H9 (cell line): ENCODE results near the gene DNAAF9. TPM values are rescaled to one million over a fixed set of nuclear protein-coding genes. Genes with fewer than 3 reads are reported as not detected.
A peak's percentile ranks its signal among the peaks of the same experiment; 100 is the strongest.

ENCODE experiments used
- DNase-seq: peaks from one replicate; pipeline ENCODE4 v3.0.0-alpha.2; 2017
- H2AFZ ChIP-seq: one replicate; pipeline ENCODE4 v1.6.1; 2013; ENCODE audit warnings: mild to moderate bottlenecking, low read length, control low read depth, moderate library complexity
- H2AK5ac ChIP-seq: 2 replicates; pipeline ENCODE4 v1.6.1; 2013; ENCODE audit warnings: low read length, control low read depth, mixed read lengths; ENCODE audit not compliant: insufficient read length
- H2BK120ac ChIP-seq: one replicate; pipeline ENCODE4 v1.6.1; 2013; ENCODE audit warnings: low read depth, mild to moderate bottlenecking, low read length, control low read depth, inconsistent platforms; ENCODE audit not compliant: poor library complexity, severe bottlenecking
- H2BK12ac ChIP-seq: 2 replicates; pipeline ENCODE4 v1.6.1; 2013; ENCODE audit warnings: low read length, control low read depth, mixed read lengths, low read depth; ENCODE audit not compliant: insufficient read length
- H2BK15ac ChIP-seq: 2 replicates; pipeline ENCODE4 v1.6.1; 2013; ENCODE audit warnings: low read depth, low read length, control low read depth
- H2BK20ac ChIP-seq: one replicate; pipeline ENCODE4 v1.6.1; 2013; ENCODE audit warnings: low read depth, mild to moderate bottlenecking, low read length, control low read depth, inconsistent platforms; ENCODE audit not compliant: poor library complexity, severe bottlenecking
- H2BK5ac ChIP-seq: 2 replicates; pipeline ENCODE4 v1.6.1; 2013; ENCODE audit warnings: low read length, control low read depth, mixed read lengths; ENCODE audit not compliant: insufficient read length
- H3K14ac ChIP-seq: 2 replicates; pipeline ENCODE4 v1.6.1; 2013; ENCODE audit warnings: low read length, control low read depth; ENCODE audit not compliant: insufficient read depth
- H3K18ac ChIP-seq: 2 replicates; pipeline ENCODE4 v1.6.1; 2013; ENCODE audit warnings: low read depth, mild to moderate bottlenecking, mixed read lengths, low read length, control low read depth; ENCODE audit not compliant: insufficient read length
- H3K23ac ChIP-seq: 2 replicates; pipeline ENCODE4 v1.6.1; 2013; ENCODE audit warnings: low read length, control low read depth, mixed read lengths, low read depth; ENCODE audit not compliant: insufficient read length
- H3K23me2 ChIP-seq: 2 replicates; pipeline ENCODE4 v1.6.1; 2013; ENCODE audit warnings: low read depth, mild to moderate bottlenecking, mixed read lengths, low read length, control low read depth; ENCODE audit not compliant: insufficient read length, poor library complexity, severe bottlenecking
- H3K27ac ChIP-seq: 2 replicates; pipeline ENCODE4 v1.5.1; 2013; ENCODE audit warnings: low read length, control low read depth, mixed read lengths, low read depth; ENCODE audit not compliant: insufficient read length
- H3K27me3 ChIP-seq: 2 replicates; pipeline ENCODE4 v1.6.1; 2013; ENCODE audit warnings: low read length, control low read depth, inconsistent platforms; ENCODE audit not compliant: insufficient read depth
- H3K4ac ChIP-seq: 2 replicates; pipeline ENCODE4 v1.6.1; 2013; ENCODE audit warnings: low read depth, mild to moderate bottlenecking, control low read depth, inconsistent platforms, low read length, moderate library complexity
- H3K4me1 ChIP-seq: 2 replicates; pipeline ENCODE4 v1.6.1; 2013; ENCODE audit warnings: low read length, control low read depth, inconsistent platforms; ENCODE audit not compliant: insufficient read depth
- H3K4me2 ChIP-seq: 2 replicates; pipeline ENCODE4 v1.6.1; 2013; ENCODE audit warnings: low read length, control low read depth, mixed read lengths; ENCODE audit not compliant: insufficient read length, insufficient read depth
- H3K56ac ChIP-seq: 2 replicates; pipeline ENCODE4 v1.6.1; 2013; ENCODE audit warnings: low read depth, mild to moderate bottlenecking, mixed read lengths, low read length, control low read depth; ENCODE audit not compliant: insufficient read length
- H3K79me1 ChIP-seq: 2 replicates; pipeline ENCODE4 v1.6.1; 2013; ENCODE audit warnings: low read depth, mild to moderate bottlenecking, moderate library complexity, low read length, control low read depth, inconsistent platforms; ENCODE audit not compliant: insufficient read depth, poor library complexity, severe bottlenecking
- H3K79me2 ChIP-seq: 2 replicates; pipeline ENCODE4 v1.6.1; 2013; ENCODE audit warnings: low read length, control low read depth, inconsistent platforms; ENCODE audit not compliant: insufficient read depth
- H3K9ac ChIP-seq: 2 replicates; pipeline ENCODE4 v1.6.1; 2013; ENCODE audit warnings: low read length, control low read depth, mixed read lengths; ENCODE audit not compliant: insufficient read length; ENCODE audit errors: extremely low read depth
- H3K9me3 ChIP-seq: one replicate; pipeline ENCODE4 v1.6.1; 2013; ENCODE audit warnings: low read depth, low read length, inconsistent platforms; ENCODE audit not compliant: control insufficient read depth
- H3T11ph ChIP-seq: one replicate; pipeline ENCODE4 v1.6.1; 2013; ENCODE audit warnings: mild to moderate bottlenecking, low read length, control low read depth, inconsistent platforms
- H4K20me1 ChIP-seq: one replicate; pipeline ENCODE4 v1.6.1; 2013; ENCODE audit not compliant: control insufficient read depth, insufficient read length, insufficient read depth
- H4K5ac ChIP-seq: 2 replicates; pipeline ENCODE4 v1.6.1; 2013; ENCODE audit warnings: low read depth, mild to moderate bottlenecking, mixed read lengths, low read length, control low read depth; ENCODE audit not compliant: insufficient read length
- H4K8ac ChIP-seq: replicated peaks from 2 replicates; pipeline ENCODE4 v1.6.1; 2013; ENCODE audit warnings: low read length, control low read depth, mixed read lengths, low read depth; ENCODE audit not compliant: insufficient read length
- H4K91ac ChIP-seq: 2 replicates; pipeline ENCODE4 v1.6.1; 2013; ENCODE audit warnings: low read depth, mild to moderate bottlenecking, moderate library complexity, mixed read lengths, low read length, control low read depth; ENCODE audit not compliant: insufficient read length
- H3K27ac Mint-ChIP-seq, 3 experiments: 2 replicates in 2 of 3; 3 replicates in 1 of 3; pipeline ENCODE4 v1.8.0; 2020 to 2021; ENCODE audit warnings: mixed read lengths in 3 of 3, mild to moderate bottlenecking in 1 of 3, moderate library complexity in 1 of 3
- H3K27me3 Mint-ChIP-seq: 2 replicates; pipeline ENCODE4 v1.8.0; 2021; ENCODE audit warnings: low read depth, mild to moderate bottlenecking, moderate library complexity, mixed read lengths
- H3K36me3 Mint-ChIP-seq, 3 experiments: 2 replicates in 2 of 3; 3 replicates in 1 of 3; pipeline ENCODE4 v1.8.0; 2020 to 2021; ENCODE audit warnings: low read depth in 3 of 3, mixed read lengths in 3 of 3; ENCODE audit not compliant: insufficient read depth in 1 of 3
- H3K4me1 Mint-ChIP-seq, 2 experiments: 2 replicates each; pipeline ENCODE4 v1.8.0; 2020; ENCODE audit warnings: mixed read lengths in 2 of 2
- H3K4me3 Mint-ChIP-seq, 2 experiments: 2 replicates in 1 of 2; 3 replicates in 1 of 2; pipeline ENCODE4 v1.8.0; 2020 to 2021; ENCODE audit warnings: mild to moderate bottlenecking in 2 of 2, mixed read lengths in 2 of 2, moderate library complexity in 1 of 2
- H3K9me3 Mint-ChIP-seq, 2 experiments: 2 replicates in 1 of 2; 3 replicates in 1 of 2; pipeline ENCODE4 v1.8.0; 2020; ENCODE audit warnings: mild to moderate bottlenecking in 2 of 2, mixed read lengths in 2 of 2, moderate library complexity in 1 of 2
- WGBS: extraction: QIAGEN DNeasy Blood & Tissue Kit; methylation state at CpG from one replicate; pipeline ENCODE4 v1.1.7; 2013; ENCODE audit warnings: missing lambda C conversion rate, low lambda C conversion rate, mixed read lengths; ENCODE audit not compliant: insufficient read length; ENCODE audit errors: extremely low coverage; 5-methylcytosine and 5-hydroxymethylcytosine counted together
- total RNA-seq: library from RNA; stranded (reverse); gene quantifications from 2 replicates; pipeline ENCODE4 v1.2.1, GENCODE V29; 2021
- TF ChIP-seq, protein P1 (sequence below): fragments of 200-600 bp; sonication (generic); conservative IDR thresholded peaks from 3 replicates; pipeline ENCODE4 v1.8.0; 2021; ENCODE audit warnings: antibody characterized with exemption, mild to moderate bottlenecking

DNAAF9 gene
- total RNA-seq, 1 experiment from 2014 or later: 5.5 TPM

DNA sequence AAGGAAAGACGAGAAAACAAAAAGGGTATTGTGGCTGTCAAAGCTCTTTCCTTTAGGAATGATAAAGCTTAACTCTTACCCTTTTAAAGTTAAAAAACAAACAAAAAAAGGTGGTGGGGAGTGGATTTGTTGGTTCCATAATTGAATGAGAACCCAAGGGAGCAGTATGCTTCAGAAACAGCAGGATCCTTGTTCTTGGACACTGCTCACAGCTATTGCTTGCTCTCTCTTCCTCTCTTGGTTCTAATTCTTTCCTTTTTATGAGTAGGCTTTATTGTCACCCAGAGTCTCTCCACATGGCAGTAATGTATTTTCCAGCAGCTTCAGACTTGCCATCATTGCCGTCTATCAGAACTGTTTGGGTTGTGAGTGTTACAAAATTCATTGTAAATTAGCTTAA, 44.7 kb upstream of the DNAAF9 start:
- Histone ChIP-seq H2AK5ac (no peak overlapping the region), H3K79me2 (no peaks in the 10 kb centered on the region), H3K23me2 (no peaks in the 10 kb centered on the region), H3K23ac (no peak overlapping the region), H2BK5ac (no peak overlapping the region), H3K56ac (no peak overlapping the region), H3K18ac (no peak overlapping the region), H3T11ph (no peak overlapping the region), H3K14ac (no peak overlapping the region), H3K9me3 (no peaks in the 10 kb centered on the region), H2BK120ac (no peak overlapping the region), H4K5ac (no peak overlapping the region), H4K20me1 (no peaks in the 10 kb centered on the region), H3K27me3 (no peaks in the 10 kb centered on the region), H3K79me1 (no peaks in the 10 kb centered on the region), H3K4ac (no peak overlapping the region), H4K91ac (no peak overlapping the region), H3K27ac (no peak overlapping the region), H4K8ac (no peak overlapping the region), H3K4me1 (no peaks in the 10 kb centered on the region), H3K9ac (no peak overlapping the region), H2BK12ac (no peak overlapping the region), H2BK20ac (no peak overlapping the region), H3K4me2 (no peak overlapping the region), H2AFZ (no peak overlapping the region), H2BK15ac (no peak overlapping the region)
- TF ChIP-seq, protein P1, sequence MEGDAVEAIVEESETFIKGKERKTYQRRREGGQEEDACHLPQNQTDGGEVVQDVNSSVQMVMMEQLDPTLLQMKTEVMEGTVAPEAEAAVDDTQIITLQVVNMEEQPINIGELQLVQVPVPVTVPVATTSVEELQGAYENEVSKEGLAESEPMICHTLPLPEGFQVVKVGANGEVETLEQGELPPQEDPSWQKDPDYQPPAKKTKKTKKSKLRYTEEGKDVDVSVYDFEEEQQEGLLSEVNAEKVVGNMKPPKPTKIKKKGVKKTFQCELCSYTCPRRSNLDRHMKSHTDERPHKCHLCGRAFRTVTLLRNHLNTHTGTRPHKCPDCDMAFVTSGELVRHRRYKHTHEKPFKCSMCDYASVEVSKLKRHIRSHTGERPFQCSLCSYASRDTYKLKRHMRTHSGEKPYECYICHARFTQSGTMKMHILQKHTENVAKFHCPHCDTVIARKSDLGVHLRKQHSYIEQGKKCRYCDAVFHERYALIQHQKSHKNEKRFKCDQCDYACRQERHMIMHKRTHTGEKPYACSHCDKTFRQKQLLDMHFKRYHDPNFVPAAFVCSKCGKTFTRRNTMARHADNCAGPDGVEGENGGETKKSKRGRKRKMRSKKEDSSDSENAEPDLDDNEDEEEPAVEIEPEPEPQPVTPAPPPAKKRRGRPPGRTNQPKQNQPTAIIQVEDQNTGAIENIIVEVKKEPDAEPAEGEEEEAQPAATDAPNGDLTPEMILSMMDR: no peak
- Mint-ChIP-seq H3K9me3 (no peaks in the 10 kb centered on the region; a peak in 2 of 5 replicates), H3K36me3 (0 out of 7 replicates have a peak, but pooled peaks cover 0 to 2% (median 0%) of the 10 kb centered on the region in 3 experiments), H3K4me3 (no peak overlapping the region), H3K4me1 (peaks cover 27 to 36% of the 10 kb centered on the region in 2 experiments), H3K27me3 (peaks cover 7% of the 10 kb centered on the region), H3K27ac (peak overlapping the region in 1 of 3 experiments; percentile 11; a peak in 1 of 7 replicates)
- DNase-seq: no peak
- no CpG with 5 or more reads among the region's 2 CpGs for WGBS
